HepG2 (cell line): Measurements from ENCODE around the gene STAT5A. TPM values are rescaled to one million over a fixed set of nuclear protein-coding genes. Genes with fewer than 3 reads are reported as not detected.

Source experiments
- ATF1 ChIP-seq: IDR thresholded peaks from 2 replicates; pipeline ENCODE4 v1.6.1; 2016; ENCODE audit warnings: mild to moderate bottlenecking, control low read depth
- CTCF ChIP-seq: sonication (generic); formaldehyde crosslinking; IDR thresholded peaks from 2 replicates; pipeline ENCODE4 v1.5.0; 2020; ENCODE audit warnings: mild to moderate bottlenecking, missing genetic modification reagents, moderate library complexity
- EHMT2 ChIP-seq: fragments of 200-600 bp; sonication (generic); IDR thresholded peaks from 2 replicates; pipeline ENCODE4 v1.7.0; 2017; ENCODE audit warnings: antibody characterized with exemption, low read depth, low read length, borderline replicate concordance
- ERF ChIP-seq: IDR thresholded peaks from 2 replicates; pipeline ENCODE4 v1.6.1; 2018; ENCODE audit warnings: missing biosample characterization, missing genetic modification reagents
- GABPB1 ChIP-seq: IDR thresholded peaks from 2 replicates; pipeline ENCODE4 v1.6.1; 2016; ENCODE audit warnings: mild to moderate bottlenecking, missing genetic modification reagents, moderate library complexity, missing compliant biosample characterization
- IKZF4 ChIP-seq: sonication (generic); formaldehyde crosslinking; IDR thresholded peaks from 2 replicates; pipeline ENCODE4 v1.5.1; 2020; ENCODE audit warnings: borderline replicate concordance, mild to moderate bottlenecking, low read depth, missing genetic modification reagents; ENCODE audit errors: not compliant biosample characterization
- KAT2B ChIP-seq: fragments of 150-350 bp; IDR thresholded peaks from 2 replicates; pipeline ENCODE4 v1.6.1; 2014; ENCODE audit warnings: low read depth, low read length, borderline replicate concordance
- LBX2 ChIP-seq: sonication (generic); formaldehyde crosslinking; IDR thresholded peaks from 2 replicates; pipeline ENCODE4 v1.5.0; 2020; ENCODE audit warnings: missing genetic modification reagents, mild to moderate bottlenecking, borderline replicate concordance
- MYC ChIP-seq: sonication (generic); formaldehyde crosslinking; IDR thresholded peaks from 2 replicates; pipeline ENCODE4 v1.9.0; 2021; ENCODE audit warnings: missing genetic modification reagents, borderline replicate concordance
- NFATC3 ChIP-seq: sonication (generic); formaldehyde crosslinking; IDR thresholded peaks from 2 replicates; pipeline ENCODE4 v1.5.1; 2020; ENCODE audit warnings: mild to moderate bottlenecking, missing genetic modification reagents
- NR1H2 ChIP-seq: sonication (generic); formaldehyde crosslinking; IDR thresholded peaks from 2 replicates; pipeline ENCODE4 v1.8.1; 2022; ENCODE audit warnings: low read depth, missing genetic modification reagents, borderline replicate concordance
- PHF20 ChIP-seq: sonication (generic); formaldehyde crosslinking; IDR thresholded peaks from 2 replicates; pipeline ENCODE4 v1.5.0; 2020; ENCODE audit warnings: mild to moderate bottlenecking, missing genetic modification reagents
- PHF5A ChIP-seq: IDR thresholded peaks from one replicate; pipeline ENCODE4 v1.6.1; 2018; ENCODE audit warnings: low read depth, missing genetic modification reagents; ENCODE audit not compliant: unreplicated experiment
- PLRG1 ChIP-seq: fragments of 450-650 bp; conservative IDR thresholded peaks from 2 replicates; pipeline ENCODE4 v1.6.1; 2016
- SP140L ChIP-seq: sonication (generic); formaldehyde crosslinking; IDR thresholded peaks from 2 replicates; pipeline ENCODE4 v1.4.0; 2020; ENCODE audit warnings: missing genetic modification reagents, borderline replicate concordance
- ZBTB20 ChIP-seq: sonication (generic); formaldehyde crosslinking; IDR thresholded peaks from 2 replicates; pipeline ENCODE4 v1.8.1; 2023; ENCODE audit warnings: missing genetic modification reagents, low read depth, mild to moderate bottlenecking, borderline replicate concordance
- ZBTB38 ChIP-seq: sonication (generic); formaldehyde crosslinking; IDR thresholded peaks from 2 replicates; pipeline ENCODE4 v1.5.1; 2020; ENCODE audit warnings: mild to moderate bottlenecking, missing genetic modification reagents
- ZBTB39 ChIP-seq: sonication (generic); formaldehyde crosslinking; IDR thresholded peaks from 2 replicates; pipeline ENCODE4 v1.5.0; 2020; ENCODE audit warnings: missing genetic modification reagents
- ZNF160 ChIP-seq: sonication (generic); formaldehyde crosslinking; IDR thresholded peaks from 2 replicates; pipeline ENCODE4 v1.8.0; 2022; ENCODE audit warnings: mild to moderate bottlenecking, inconsistent platforms, missing genetic modification reagents
- ZNF253 ChIP-seq: sonication (generic); formaldehyde crosslinking; IDR thresholded peaks from 2 replicates; pipeline ENCODE4 v1.8.0; 2022; ENCODE audit warnings: mild to moderate bottlenecking, missing genetic modification reagents, borderline replicate concordance
- ZNF546 ChIP-seq: sonication (generic); formaldehyde crosslinking; conservative IDR thresholded peaks from 2 replicates; pipeline ENCODE4 v1.8.1; 2023; ENCODE audit warnings: mild to moderate bottlenecking, missing genetic modification reagents
- ZNF597 ChIP-seq: sonication (generic); formaldehyde crosslinking; IDR thresholded peaks from 2 replicates; pipeline ENCODE4 v1.5.0; 2020; ENCODE audit warnings: missing genetic modification reagents
- ZSCAN29 ChIP-seq: sonication (generic); formaldehyde crosslinking; conservative IDR thresholded peaks from 2 replicates; pipeline ENCODE4 v1.4.0; 2020; ENCODE audit warnings: mild to moderate bottlenecking, missing genetic modification reagents
- polyA plus RNA-seq, 8 experiments: library from polyadenylated mRNA; depleted of rRNA in 3 of 8; stranded (reverse) in 7 of 8; unstranded in 1 of 8; fragments of >200 nt; fragmentation: Illumina TruSeq in 4 of 8; extraction: Trizol in 4 of 8; gene quantifications; 2 replicates each; pipeline versions ENCODE4 v1.2.1 to v1.2.3, GENCODE V29; 2011 to 2016; ENCODE audit warnings: low read depth in 4 of 8, missing spikeins in 1 of 8, mixed read lengths in 1 of 8; ENCODE audit not compliant: insufficient read depth in 1 of 8
- total RNA-seq, 5 experiments: library from RNA; depleted of rRNA; stranded (reverse); fragments of >200 nt; fragmentation: Illumina TruSeq; extraction: Trizol; gene quantifications; 2 replicates each; pipeline ENCODE4 v1.2.3, GENCODE V29; 2016; ENCODE audit warnings: low read depth in 1 of 5

Gene STAT5A
- total and polyA plus RNA-seq, 2 of the 13 experiments (the other 11 are each of a cell fraction or from before 2014, with no cell fraction given) = 1.4 to 4.1 TPM

- TF ChIP-seq GABPB1 (CRISPR knock-in tag) (no peak; the same call in 1 of the 2 replicates), ZNF546 (no peak), LBX2 (no peak), NFATC3 (CRISPR knock-in tag) (no peak), PLRG1 (no peak), ERF (CRISPR knock-in tag) (no peak), ATF1 (CRISPR knock-in tag) (no peak), PHF5A (CRISPR knock-in tag) (no peak), ZSCAN29 (CRISPR knock-in tag) (0 out of 2 replicates have a peak, but pooled peaks have one; percentile 27), ZNF160 (CRISPR knock-in tag) (0 out of 2 replicates have a peak, but pooled peaks have one; percentile 62), KAT2B (no peak), ZNF597 (CRISPR knock-in tag) (0 out of 2 replicates have a peak, but pooled peaks have one; percentile 17), ZNF253 (CRISPR knock-in tag) (no peak), ZBTB20 (CRISPR knock-in tag) (no peak), ZBTB38 (CRISPR knock-in tag) (peak; percentile 47), MYC (peak; percentile 46), EHMT2 (no peak), PHF20 (CRISPR knock-in tag) (no peak), IKZF4 (CRISPR knock-in tag) (peak; percentile 46), SP140L (CRISPR knock-in tag) (no peak), ZBTB39 (no peak), CTCF (CRISPR knock-in tag) (no peak; the same call in 1 of the 2 replicates), NR1H2 (CRISPR knock-in tag) (no peak)
These were observed 16.1 kb downstream of the STAT5A start (continued) for GRCh38 chr17:42304187-42305030.
